SU-DHL-6 (cell line): Measurements from ENCODE around the gene SKAP2.

Experiments
- EZH2phosphoT487 ChIP-seq: fragments of 200-600 bp; sonication (generic), shearing (Covaris generic); conservative IDR thresholded peaks from 2 replicates; pipeline ENCODE4 v1.6.1; 2018; ENCODE audit warnings: mild to moderate bottlenecking, antibody characterized with exemption, low read length, moderate library complexity, mixed read lengths
- TF ChIP-seq, protein P1 (sequence below): fragments of 200-600 bp; sonication (generic); IDR thresholded peaks from one replicate; pipeline ENCODE4 v1.5.1; 2017; ENCODE audit warnings: antibody characterized with exemption, mild to moderate bottlenecking, low read length, moderate library complexity; ENCODE audit not compliant: insufficient read depth, poor library complexity, severe bottlenecking

GRCh38 chr7:26653430-26654399 lies 210.7 kb downstream of the SKAP2 start:
- TF ChIP-seq, protein P1, sequence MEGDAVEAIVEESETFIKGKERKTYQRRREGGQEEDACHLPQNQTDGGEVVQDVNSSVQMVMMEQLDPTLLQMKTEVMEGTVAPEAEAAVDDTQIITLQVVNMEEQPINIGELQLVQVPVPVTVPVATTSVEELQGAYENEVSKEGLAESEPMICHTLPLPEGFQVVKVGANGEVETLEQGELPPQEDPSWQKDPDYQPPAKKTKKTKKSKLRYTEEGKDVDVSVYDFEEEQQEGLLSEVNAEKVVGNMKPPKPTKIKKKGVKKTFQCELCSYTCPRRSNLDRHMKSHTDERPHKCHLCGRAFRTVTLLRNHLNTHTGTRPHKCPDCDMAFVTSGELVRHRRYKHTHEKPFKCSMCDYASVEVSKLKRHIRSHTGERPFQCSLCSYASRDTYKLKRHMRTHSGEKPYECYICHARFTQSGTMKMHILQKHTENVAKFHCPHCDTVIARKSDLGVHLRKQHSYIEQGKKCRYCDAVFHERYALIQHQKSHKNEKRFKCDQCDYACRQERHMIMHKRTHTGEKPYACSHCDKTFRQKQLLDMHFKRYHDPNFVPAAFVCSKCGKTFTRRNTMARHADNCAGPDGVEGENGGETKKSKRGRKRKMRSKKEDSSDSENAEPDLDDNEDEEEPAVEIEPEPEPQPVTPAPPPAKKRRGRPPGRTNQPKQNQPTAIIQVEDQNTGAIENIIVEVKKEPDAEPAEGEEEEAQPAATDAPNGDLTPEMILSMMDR = no peak
- no peak for TF ChIP-seq EZH2phosphoT487
